ENCODE results near the gene SPAG8. TPM values are rescaled to one million over a fixed set of nuclear protein-coding genes. Genes with fewer than 3 reads are reported as not detected.

SPAG8 gene
- total and polyA plus RNA-seq, 2 donors (not counting 1 experiment from before 2014, with no cell fraction given): 2.0 to 5.4 TPM

- Mint-ChIP-seq H3K4me3 (peak within 1 kb of the TSS; percentile 96), H3K9me3 (ENCODE audit: insufficient read depth) (no peaks in the 10 kb centered on the region), H3K27ac (peak within 1 kb of the TSS; percentile 89), H3K4me1 (peaks cover 39% of the 10 kb centered on the region), H3K27me3 (no peaks in the 10 kb centered on the region)
- Histone ChIP-seq H3K4me1 (ENCODE audit: control insufficient read depth in 2 of 2, insufficient read depth in 2 of 2, low read length in 2 of 2) (peaks cover 19 to 30% of the 10 kb centered on the region in 2 donors), H3K27me3 (replicated peaks in 1 of 4; ENCODE audit: control extremely low read depth in 1 of 4, control insufficient read depth in 3 of 4, insufficient read depth in 4 of 4, low read length in 3 of 4) (no peaks in the 10 kb centered on the region), H3K79me2 (ENCODE audit: control insufficient read depth, insufficient read depth, low read length) (peaks cover 6% of the 10 kb centered on the region), H4K20me1 (ENCODE audit: control insufficient read depth, insufficient read depth, low read length, poor library complexity, severe bottlenecking) (no peaks in the 10 kb centered on the region), H3K4me2 (replicated peaks; ENCODE audit: low read depth, low read length, poor library complexity, severe bottlenecking) (peak within 1 kb of the TSS; percentile 96), H3K36me3 (replicated peaks in 1 of 2; ENCODE audit: control extremely low read depth in 1 of 2, control insufficient read depth in 1 of 2, extremely low read depth in 1 of 2, insufficient read depth in 2 of 2, low read length in 1 of 2) (no peaks in the 10 kb centered on the region), H3K27ac (ENCODE audit: low read length in 2 of 2) (peak within 1 kb of the TSS; percentile 60 to 78), H3K9ac (ENCODE audit: low read length) (peak within 1 kb of the TSS; percentile 86), H2AFZ (ENCODE audit: insufficient read depth, low read depth, low read length, poor library complexity, severe bottlenecking) (peak within 1 kb of the TSS; percentile 99), H3K9me3 (ENCODE audit: control extremely low read depth in 1 of 3, control insufficient read depth in 2 of 3, insufficient read depth in 1 of 3, low read length in 2 of 3) (no peaks in the 10 kb centered on the region), H3K4me3 (ENCODE audit: control extremely low read depth in 1 of 5, extremely low read depth in 1 of 5, insufficient read depth in 1 of 5, low read depth in 2 of 5, low read length in 4 of 5) (peak within 1 kb of the TSS; percentile 32 to 80 (median 78))
- ChIA-PET CTCF (interaction anchor here (0.6 to 6.0 kb wide), 9 partner anchors 8 to 218 kb away, joined by 3 to 141 read pairs (median 4); partner anchors contain the start of genes HINT2 and SPAG8), POLR2A (interaction anchor here (0.9 to 1.1 kb wide), 3 partner anchors 17 to 80 kb away, joined by 3 read pairs; partner anchors contain the start of gene SPAG8)
- ATAC-seq (ENCODE audit: low read depth): peak; percentile 6
- DNase-seq: no peak
- WGBS (ENCODE audit: insufficient coverage): 3% methylated on average over 21 of the region's 21 CpGs
- intact Hi-C loops (cut with micrococcal nuclease): loop anchor here (1.0 to 5.0 kb wide), 5 partner anchors 13 to 711 kb away; partner anchors contain the start of genes ATOSB, CCDC107, HINT2 and RMRP
- TF ChIP-seq EZH2 (IDR thresholded peaks at IDR 0.05; ENCODE audit: borderline replicate concordance, insufficient read depth, low read depth, low read length, poor library complexity, severe bottlenecking): no peak
- TF ChIP-seq, protein P1, sequence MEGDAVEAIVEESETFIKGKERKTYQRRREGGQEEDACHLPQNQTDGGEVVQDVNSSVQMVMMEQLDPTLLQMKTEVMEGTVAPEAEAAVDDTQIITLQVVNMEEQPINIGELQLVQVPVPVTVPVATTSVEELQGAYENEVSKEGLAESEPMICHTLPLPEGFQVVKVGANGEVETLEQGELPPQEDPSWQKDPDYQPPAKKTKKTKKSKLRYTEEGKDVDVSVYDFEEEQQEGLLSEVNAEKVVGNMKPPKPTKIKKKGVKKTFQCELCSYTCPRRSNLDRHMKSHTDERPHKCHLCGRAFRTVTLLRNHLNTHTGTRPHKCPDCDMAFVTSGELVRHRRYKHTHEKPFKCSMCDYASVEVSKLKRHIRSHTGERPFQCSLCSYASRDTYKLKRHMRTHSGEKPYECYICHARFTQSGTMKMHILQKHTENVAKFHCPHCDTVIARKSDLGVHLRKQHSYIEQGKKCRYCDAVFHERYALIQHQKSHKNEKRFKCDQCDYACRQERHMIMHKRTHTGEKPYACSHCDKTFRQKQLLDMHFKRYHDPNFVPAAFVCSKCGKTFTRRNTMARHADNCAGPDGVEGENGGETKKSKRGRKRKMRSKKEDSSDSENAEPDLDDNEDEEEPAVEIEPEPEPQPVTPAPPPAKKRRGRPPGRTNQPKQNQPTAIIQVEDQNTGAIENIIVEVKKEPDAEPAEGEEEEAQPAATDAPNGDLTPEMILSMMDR (IDR thresholded peaks at IDR 0.05): no peak
Measured at GRCh38 chr9:35828716-35829083, 16.6 kb upstream of the SPAG8 start, which contains the start of gene FAM221B. FAM221B (minus strand) TSS chr9:35828732; CDS start chr9:35826161, 2,571 bp downstream.

DNA sequence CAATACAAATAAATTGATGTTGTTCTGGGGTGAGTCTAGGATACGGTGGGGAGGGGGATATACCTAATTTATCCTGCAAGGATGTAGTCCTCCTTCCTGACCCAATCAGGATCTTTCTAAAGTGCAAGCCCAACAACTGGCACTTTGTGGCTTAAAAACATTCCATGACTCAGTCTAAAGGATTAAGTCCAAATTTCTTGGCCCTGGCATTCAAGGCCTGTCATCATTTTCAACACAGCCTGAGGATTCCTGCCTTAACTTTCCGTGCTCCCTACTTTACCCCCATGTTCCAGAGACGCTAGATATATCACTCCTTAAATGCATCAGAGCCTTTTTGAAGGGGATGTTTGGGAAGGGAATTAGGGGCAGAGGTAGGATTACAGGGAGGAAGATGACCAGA lies 15.4 kb upstream of the SPAG8 start:
- Histone ChIP-seq H3K4me1 (ENCODE audit: control insufficient read depth in 2 of 2, insufficient read depth in 2 of 2, low read length in 2 of 2) (peaks cover 13 to 23% of the 10 kb centered on the region in 2 donors), H3K9ac (ENCODE audit: low read length) (no peak overlapping the region), H3K27ac (ENCODE audit: low read length in 2 of 2) (no peak overlapping the region), H3K9me3 (ENCODE audit: control extremely low read depth in 1 of 3, control insufficient read depth in 2 of 3, insufficient read depth in 1 of 3, low read length in 2 of 3) (no peaks in the 10 kb centered on the region), H4K20me1 (ENCODE audit: control insufficient read depth, insufficient read depth, low read length, poor library complexity, severe bottlenecking) (no peaks in the 10 kb centered on the region), H3K79me2 (ENCODE audit: control insufficient read depth, insufficient read depth, low read length) (peaks cover 6% of the 10 kb centered on the region), H3K27me3 (replicated peaks in 1 of 4; ENCODE audit: control extremely low read depth in 1 of 4, control insufficient read depth in 3 of 4, insufficient read depth in 4 of 4, low read length in 3 of 4) (no peaks in the 10 kb centered on the region), H2AFZ (ENCODE audit: insufficient read depth, low read depth, low read length, poor library complexity, severe bottlenecking) (no peak overlapping the region), H3K4me2 (replicated peaks; ENCODE audit: low read depth, low read length, poor library complexity, severe bottlenecking) (no peak overlapping the region), H3K4me3 (ENCODE audit: control extremely low read depth in 1 of 5, extremely low read depth in 1 of 5, insufficient read depth in 1 of 5, low read depth in 2 of 5, low read length in 4 of 5) (no peak overlapping the region), H3K36me3 (replicated peaks in 1 of 2; ENCODE audit: control extremely low read depth in 1 of 2, control insufficient read depth in 1 of 2, extremely low read depth in 1 of 2, insufficient read depth in 2 of 2, low read length in 1 of 2) (no peaks in the 10 kb centered on the region)
- CTCF ChIA-PET: interaction anchor here (0.7 to 6.0 kb wide), 17 partner anchors 10 to 180 kb away, joined by 3 to 141 read pairs (median 11); partner anchors contain the start of genes HINT2 and SPAG8
- H3K4me1 Mint-ChIP-seq: peaks cover 30% of the 10 kb centered on the region
- DNase-seq (no peak), ATAC-seq (ENCODE audit: low read depth) (no peak)
- no peaks in the 10 kb centered on the region for H3K27me3 Mint-ChIP-seq
- H3K4me3 Mint-ChIP-seq: peak overlapping the region; percentile 18
- intact Hi-C loops (cut with micrococcal nuclease): loop anchor here (5.0 kb wide), 2 partner anchors 170 to 710 kb away; partner anchors contain the start of genes ATOSB, CCDC107 and RMRP
- no CpG with 5 or more reads among the region's 3 CpGs for WGBS (ENCODE audit: insufficient coverage)
- TF ChIP-seq EZH2 (IDR thresholded peaks at IDR 0.05; ENCODE audit: borderline replicate concordance, insufficient read depth, low read depth, low read length, poor library complexity, severe bottlenecking): no peak
- TF ChIP-seq, protein P1 (IDR thresholded peaks at IDR 0.05): no peak
- POLR2A ChIA-PET: interaction anchor here (0.7 kb wide), 1 partner anchor 756 kb away, joined by 3 read pairs; no protein-coding TSS in a partner anchor
- H3K27ac Mint-ChIP-seq: no peak overlapping the region
- H3K9me3 Mint-ChIP-seq (ENCODE audit: insufficient read depth): no peaks in the 10 kb centered on the region

Data from B cell (primary cell).